DND-41 (cell line): ENCODE data around the gene LCE2B.

Experiments used
- CTCF ChIP-seq: IDR thresholded peaks from 2 replicates; pipeline ENCODE4 v1.5.1; 2012; ENCODE audit warnings: borderline replicate concordance, low read length, moderate library complexity, mild to moderate bottlenecking; ENCODE audit not compliant: poor library complexity, severe bottlenecking; ENCODE audit errors: extremely low read depth
- EZH2 ChIP-seq: IDR thresholded peaks from 3 replicates; pipeline ENCODE4 v1.6.1; 2012; ENCODE audit warnings: borderline replicate concordance, low read depth, mild to moderate bottlenecking, moderate library complexity, low read length, inconsistent platforms; ENCODE audit not compliant: severe bottlenecking

GRCh38 chr1:152683846-152684245 is 2.1 kb upstream of the LCE2B start:
- TF ChIP-seq CTCF, result no peak
- no peak for TF ChIP-seq EZH2
